ENCODE measurements around the gene GSTT4.
"Not testable (repeated sequence)": the region's sequence is repeated elsewhere in the genome, so short reads cannot be mapped to it uniquely, and the experiment has no call there.

DNA sequence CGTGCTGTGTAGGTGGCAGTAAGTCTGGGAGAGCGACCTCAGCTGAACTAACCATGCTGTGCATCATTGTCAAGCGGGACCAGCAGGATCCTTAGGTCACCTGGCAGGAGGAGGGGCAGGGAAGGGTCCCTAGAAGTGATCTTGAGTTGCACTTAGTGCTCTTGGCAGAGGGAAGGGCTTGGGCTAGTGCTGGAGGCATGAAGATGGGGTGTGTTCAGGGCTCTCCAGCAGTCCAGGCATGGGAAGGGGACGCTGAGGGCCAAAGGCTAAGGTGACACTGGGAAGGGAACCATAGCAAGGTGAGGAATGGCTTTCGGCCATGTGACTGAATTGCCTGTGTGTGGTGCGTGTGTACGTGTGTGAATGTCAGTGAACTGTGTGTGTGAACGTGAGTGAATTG, 19.2 kb downstream of the GSTT4 start:
- not testable (repeated sequence) for TF ChIP-seq YY1 (IDR thresholded peaks at IDR 0.05; ENCODE audit: insufficient read depth, insufficient read length); ZNF274 (IDR thresholded peaks at IDR 0.05; ENCODE audit: low read depth, low read length); SUZ12 (IDR thresholded peaks at IDR 0.05; ENCODE audit: extremely low read depth, insufficient read depth, insufficient read length)

Data from NT2/D1 (cell line).